Stimulated activated CD4-positive, alpha-beta T cell treated with anti-CD3 and anti-CD28 coated beads, Interleukin-15, amount 100 ng/mL, for 1 hour (primary cell): Measurements from ENCODE around the gene ACOT8.
A peak's percentile ranks its signal among the peaks of the same experiment; 100 is the strongest.
"Not testable (repeated sequence)": the region's sequence is repeated elsewhere in the genome, so short reads cannot be mapped to it uniquely, and the experiment has no call there.

Experiments used
- DNase-seq, 2 donors: peaks; one replicate each; pipeline ENCODE4 v3.0.0-alpha.2; 2020; ENCODE audit warnings: low read depth in 1 of 2, low spot score in 1 of 2

Gene ACOT8

DNA sequence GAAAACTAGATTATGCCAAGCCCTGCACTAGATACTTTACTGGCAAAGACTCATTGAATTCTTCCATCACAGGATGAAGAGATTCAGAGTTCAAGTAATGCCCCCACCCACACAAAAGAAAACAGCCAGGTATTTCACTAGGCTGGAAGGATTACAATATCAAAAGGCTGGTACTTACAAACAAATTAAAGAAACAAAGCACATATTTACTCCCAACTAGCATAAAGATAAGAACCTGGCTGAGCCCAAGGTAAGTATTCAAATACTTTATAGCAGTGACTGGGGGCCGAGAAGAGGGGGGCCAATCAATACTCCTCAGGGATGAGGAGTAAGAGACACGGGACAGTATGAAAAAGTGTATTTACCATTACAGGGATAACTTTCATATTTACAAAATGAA lies 3.7 kb downstream of the ACOT8 start:
- DNase-seq: no peak

DNA sequence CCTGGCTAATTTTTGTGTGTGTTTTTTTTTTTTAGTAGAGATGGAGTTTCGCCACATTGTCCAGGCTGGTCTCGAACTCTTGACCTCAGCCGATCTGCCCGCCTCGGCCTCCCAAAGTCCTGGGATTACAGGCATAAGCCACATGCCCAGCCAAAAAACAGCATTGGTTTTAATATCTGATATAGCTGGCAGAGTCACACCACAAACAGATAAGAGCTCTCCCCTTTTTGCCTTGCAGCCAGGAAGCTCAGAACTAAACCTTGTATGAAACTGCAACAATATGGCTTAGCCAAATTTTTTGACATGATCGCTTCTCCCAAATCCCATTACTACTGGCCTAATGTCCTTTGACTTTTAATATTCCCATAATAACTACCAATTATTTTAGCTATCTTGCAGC lies 4.9 kb downstream of the ACOT8 start:
- no peak for DNase-seq

DNA sequence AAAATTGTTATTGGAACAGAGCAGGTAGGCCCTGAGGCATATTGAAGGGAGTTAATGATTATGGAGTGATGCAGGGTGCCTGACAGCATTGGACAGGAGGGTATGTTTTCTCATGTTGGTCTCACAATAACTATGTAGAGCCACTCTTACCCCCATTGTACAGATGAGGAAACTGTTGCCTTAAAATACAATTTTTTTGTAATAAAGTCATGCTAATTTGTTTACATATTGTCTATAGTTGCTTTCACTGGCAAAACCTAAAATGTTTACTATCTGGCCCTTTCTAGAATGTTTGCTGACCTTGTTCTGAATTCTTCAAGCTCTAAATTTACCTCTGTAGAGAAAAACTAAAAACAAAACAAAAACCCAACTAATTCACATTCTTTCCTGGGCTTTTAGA lies 5.7 kb downstream of the ACOT8 start:
- DNase-seq: no peak

DNA sequence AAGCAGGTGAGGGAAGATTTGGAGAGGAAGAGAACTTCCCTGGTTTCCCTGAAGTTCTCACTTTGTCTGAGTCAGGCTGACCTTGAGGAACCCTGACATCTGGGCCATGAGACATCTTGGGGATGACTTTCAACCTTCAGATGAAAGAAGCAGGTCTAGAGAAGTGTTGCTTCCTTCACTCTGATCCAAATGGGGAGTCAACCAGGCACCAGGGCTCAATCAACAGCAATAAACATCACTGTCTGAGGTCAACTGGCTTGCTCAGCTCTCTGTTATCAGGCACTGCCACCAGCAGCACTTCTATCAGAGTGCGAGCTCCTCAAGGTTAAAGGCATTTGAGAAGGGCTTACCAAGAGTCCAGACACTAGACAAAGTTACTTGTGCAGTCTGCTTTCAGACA lies 6.3 kb downstream of the ACOT8 start:
- DNase-seq: no peak

DNA sequence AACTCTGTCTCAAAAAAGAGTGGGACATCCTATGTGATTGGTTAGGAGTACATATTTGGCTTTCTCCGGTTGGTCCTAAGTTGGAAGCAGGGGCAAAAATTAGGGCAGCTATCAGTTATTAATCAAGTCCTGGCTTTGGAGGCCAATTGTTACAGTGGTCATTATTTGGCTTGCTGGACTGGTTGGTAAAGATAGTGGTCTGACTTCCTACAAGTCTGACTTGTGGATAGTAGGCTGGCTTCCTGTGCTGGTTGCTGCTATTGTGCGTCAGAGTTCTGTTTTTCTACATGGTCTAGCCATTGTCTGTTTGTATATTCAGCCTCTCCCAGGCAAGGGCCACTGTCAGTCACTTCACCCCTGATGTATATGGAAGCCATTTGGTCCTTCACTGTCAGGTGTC lies 7.0 kb downstream of the ACOT8 start:
- no peak for DNase-seq

DNA sequence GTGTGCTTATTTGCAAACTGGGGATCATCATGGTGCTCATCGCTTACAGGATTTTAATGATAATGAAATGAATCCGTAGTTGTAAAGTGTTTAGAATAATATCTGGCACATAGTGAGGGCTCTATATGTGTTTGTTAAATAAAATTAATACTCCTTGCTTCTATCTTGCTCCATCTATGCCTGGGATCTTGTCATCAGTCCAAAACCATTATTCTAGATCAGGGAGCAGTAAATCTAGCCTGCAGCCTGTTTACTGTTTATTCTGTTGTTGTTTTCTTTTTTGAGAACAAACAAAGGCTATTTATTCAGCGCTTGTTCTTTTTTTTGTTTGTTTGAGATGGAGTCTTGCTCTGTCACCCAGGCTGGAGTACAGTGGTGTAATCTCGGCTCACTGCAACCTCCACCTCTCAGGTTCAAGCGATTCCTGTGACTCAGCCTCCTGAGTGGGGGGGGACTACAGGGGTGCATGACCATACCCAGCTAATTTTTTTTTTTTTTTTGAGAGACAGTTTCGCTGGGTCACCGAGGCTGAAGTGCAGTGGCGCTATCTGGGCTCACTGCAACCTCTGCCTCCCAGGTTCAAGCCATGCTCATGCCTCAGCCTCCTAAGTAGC lies 8.1 kb downstream of the ACOT8 start:
- no peak for DNase-seq

DNA sequence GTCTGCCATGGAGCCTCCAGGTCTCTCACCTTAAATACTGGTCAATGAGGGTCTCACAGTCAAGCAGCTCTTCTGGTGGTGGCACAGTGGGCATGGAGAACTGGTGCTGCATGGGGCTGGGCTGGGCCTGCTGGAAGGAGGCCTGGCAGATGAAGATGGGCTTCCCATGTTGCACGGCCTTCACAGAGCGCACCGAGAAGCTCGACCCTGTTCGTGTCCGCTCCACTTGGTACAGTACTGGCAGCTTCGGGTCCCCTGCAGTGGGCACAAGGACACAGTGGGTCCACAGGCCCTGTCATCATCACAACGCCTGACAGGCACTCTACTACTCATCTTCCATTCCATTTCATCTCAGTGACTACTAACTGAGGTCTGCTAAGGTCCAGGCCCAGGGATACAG lies 8.8 kb downstream of the ACOT8 start:
- DNase-seq: no peak

DNA sequence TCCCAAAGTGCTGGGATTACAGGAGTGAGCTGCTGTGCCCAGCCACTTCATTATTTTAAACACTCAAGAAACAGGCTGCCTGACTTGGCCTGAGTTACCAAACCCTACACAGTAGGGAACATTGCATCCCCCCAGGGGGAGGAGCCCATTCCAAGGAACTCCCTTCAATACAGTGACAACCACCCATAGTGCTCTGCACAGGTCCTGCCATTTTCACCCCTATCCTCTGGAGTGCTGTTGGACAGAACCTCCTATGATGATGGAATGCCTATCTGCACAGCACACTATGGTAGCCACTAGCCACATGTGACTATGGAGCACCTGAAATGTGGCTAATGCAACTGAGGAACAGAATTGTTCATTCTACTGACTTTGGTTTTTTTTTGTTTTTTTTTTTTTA lies 11.7 kb downstream of the ACOT8 start:
- DNase-seq: no peak

DNA sequence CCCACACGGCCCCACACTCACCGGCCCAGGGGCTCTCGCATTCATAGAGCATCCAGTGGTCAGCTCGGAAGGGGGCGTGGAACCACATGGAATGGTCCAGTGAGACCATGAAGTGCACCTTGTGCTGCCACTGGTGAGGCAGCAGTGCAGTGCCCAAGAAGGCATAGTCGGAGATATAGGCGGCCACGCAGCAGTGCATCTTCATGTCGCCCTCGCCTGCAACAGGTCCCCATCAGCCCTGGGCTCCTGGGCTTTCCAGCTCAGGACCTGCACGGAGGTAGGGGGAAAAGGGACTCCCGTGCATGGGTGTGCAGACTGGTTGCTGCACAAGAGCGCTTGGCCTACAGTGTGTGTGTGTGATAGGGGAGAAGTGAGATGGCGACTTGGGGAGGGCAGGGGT lies 13.7 kb downstream of the ACOT8 start:
- DNase-seq: no peak

DNA sequence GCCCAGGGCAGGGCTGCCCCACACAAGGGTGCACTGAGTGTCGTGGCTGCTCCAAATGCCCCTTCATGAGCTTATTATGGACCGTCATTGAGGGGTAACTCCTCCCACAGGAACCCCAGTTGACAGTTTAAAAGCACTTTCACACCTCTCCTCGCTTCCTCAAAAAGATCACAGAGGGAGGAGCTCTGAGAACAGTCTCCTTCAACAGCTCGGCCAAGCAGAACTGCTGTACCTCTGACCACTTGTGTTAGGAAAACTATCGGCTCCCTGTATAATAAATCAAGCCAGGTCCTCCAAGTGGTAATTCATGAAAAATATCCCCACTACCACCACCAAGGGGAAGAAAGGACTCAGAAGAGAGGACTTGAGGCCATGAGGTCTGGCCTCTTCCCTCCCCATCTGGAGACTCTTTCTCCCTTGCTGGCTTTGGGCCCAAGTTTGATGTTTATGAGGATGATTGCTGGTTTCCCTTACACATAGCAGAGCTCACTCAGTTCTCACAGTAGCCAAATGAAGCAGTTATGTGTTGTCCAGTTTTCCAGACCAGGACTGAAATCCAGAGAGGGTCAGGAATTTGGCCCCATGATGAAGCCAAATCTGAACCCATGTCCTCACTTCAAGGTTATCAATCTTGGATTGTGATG lies 14.9 kb downstream of the ACOT8 start:
- DNase-seq: no peak

DNA sequence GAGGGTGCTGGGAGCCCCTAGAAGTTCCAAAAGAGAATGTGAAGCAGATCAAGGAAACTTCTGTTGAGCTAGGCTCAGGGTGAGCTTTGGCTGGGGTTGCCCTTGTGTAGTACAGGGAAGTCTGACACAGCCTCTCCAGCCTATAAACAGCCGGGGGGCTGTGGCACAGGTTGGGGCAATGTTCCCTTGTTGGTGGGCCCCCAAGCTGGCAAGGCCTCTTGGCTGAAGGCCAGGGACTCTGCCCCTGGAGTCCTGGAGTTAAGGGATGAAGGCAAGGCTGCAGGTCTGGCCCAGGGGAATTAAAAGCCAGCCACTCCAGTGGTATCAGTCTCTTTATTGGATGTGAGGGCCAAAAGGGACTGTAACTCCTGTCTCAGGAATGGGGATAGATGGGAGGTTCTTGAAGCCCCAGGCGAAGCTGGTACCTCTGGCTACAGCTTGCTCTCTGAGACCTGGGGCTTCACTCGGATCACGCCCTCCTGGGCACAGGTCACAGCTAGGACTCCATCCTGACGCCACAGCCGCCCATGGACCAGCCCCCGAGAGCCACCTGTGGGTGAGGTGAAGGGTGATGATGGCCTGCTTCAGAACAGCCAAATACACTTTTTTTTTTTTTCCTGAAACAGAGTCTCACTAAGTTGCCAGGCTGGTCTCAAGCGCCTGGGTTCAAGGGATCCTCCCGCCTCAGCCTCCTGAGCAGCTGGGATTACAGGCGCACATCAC lies 15.6 kb downstream of the ACOT8 start:
- DNase-seq: no peak

DNA sequence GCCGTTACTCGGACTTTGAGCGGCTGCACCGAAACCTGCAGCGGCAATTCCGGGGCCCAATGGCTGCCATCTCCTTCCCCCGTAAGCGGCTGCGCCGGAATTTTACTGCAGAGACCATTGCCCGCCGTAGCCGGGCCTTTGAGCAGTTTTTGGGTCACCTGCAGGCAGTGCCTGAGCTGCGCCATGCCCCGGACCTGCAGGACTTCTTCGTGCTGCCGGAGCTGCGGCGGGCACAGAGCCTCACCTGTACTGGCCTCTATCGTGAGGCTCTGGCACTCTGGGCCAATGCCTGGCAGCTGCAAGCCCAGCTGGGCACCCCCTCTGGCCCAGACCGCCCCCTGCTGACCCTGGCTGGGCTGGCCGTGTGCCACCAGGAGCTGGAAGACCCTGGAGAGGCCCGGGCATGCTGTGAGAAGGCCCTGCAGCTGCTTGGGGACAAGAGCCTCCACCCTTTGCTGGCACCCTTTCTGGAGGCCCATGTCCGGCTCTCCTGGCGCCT lies 16.4 kb downstream of the ACOT8 start:
- no peak for DNase-seq

DNA sequence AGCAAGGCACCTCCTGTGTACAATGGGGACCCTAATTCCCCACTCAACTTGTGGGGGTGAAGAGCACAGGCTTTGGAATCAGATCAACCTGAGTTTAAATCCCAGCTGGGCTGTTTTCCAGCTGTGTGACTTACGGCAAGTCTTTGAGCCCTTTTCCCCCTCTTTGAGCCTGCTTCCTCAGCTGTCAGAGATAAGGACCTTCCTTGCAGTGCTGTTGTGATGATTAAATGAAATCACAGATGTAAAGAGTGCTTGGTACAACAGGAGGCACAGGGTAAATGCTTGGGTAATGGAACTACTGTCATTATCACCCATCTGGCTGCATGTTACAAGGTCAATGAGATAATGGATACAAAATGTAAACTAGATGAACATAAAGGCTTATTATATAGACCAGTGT lies 20.4 kb downstream of the ACOT8 start:
- no peak for DNase-seq

DNA sequence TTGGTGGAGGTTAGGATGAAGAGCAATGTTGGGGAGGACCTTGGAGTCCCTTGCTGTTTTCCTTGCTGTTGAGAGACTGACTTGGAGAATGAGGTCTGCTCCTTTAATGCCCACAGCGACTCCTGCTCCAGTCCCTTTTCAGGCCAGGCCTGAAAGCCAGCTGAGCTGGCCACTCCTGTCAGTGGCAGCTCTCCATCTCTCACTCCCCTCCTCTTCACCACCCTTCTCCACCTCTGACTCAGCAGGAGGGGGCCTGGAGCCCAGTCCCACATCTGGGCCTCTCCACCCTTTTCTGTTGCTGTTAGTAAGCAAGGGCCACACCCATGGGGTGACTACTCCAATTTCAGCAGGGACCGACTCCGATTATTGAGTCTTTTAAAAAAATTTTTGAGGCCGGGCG lies 21.4 kb downstream of the ACOT8 start:
- DNase-seq: no peak

DNA sequence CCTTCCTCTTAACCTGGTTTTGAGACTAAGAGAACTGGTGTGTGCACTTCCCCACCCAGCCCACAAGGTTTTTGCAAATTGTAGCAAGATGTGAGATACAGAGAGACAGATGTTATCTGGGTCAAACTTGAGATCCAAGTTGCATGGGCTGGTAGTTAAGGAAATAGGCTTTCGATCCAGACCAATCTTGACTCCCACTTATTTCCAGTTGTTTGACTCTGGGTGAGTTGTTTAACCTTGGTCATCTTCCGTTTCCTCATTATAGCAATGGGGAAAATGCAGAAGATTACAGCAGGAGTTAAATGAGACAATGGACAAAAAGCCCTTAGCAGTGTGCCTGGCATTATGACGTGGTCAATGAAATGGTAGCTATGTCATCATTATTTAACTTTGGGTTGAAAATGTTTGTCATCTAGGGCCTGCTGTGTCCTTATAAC lies 21.8 kb downstream of the ACOT8 start:
- DNase-seq: no peak

DNA sequence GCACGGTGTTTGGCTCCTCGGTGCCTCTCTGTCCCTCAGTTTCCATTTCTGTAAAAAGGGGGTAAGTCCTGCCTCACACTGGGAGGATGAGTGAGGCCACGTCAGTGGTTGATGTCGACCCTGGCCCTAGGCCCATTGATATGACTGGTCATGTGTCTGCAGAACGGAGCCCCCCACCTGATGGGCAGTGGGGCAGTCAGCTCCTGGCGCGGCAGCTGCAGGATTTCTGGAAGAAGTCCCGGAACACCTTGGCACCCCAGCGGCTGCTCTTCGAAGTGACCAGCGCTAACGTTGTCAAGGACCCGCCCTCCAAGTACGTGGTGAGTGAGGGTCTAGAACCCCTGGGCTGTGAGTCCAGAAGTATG lies 22.4 kb downstream of the ACOT8 start:
- no peak for DNase-seq

DNA sequence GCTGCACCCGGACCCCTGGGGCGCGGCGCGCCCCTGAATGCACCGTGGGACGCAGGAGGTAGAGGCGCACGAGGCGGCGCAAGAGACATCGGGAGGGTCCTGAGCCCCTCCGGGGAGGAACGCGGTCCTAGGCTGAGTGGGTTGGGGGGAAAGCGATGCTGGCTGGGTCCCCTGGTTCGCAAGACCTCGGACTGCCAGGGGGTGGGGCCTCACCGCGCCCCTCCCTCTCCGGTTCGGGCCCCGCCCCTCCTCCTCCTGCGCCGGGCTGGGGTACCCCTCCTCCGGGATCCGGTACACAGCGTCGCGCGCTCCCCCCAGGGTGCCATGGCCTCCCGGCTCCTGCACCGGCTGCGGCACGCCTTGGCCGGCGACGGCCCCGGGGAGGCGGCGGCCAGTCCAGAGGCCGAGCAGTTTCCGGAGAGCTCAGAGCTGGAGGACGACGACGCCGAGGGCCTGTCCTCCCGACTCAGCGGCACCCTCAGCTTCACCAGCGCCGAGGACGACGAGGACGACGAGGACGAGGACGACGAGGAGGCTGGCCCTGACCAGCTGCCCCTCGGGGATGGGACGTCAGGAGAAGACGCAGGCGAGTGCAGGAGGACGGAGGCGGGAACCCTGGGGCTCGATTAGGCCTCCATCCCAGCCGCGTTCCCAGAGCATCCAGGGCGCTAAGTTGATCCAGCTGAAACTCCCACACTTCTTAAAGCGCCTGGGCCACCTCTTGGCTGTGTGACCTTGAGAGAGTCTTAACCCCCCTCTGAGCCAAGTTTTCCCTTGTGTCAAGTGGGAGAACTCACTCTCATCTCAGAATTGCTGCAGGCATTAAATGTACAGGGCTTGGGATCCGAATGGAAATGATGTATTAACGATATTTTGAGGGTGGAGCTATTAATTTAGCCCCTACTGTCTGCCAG lies 23.1 kb downstream of the ACOT8 start:
- peak; percentile 15 to 43 for DNase-seq

DNA sequence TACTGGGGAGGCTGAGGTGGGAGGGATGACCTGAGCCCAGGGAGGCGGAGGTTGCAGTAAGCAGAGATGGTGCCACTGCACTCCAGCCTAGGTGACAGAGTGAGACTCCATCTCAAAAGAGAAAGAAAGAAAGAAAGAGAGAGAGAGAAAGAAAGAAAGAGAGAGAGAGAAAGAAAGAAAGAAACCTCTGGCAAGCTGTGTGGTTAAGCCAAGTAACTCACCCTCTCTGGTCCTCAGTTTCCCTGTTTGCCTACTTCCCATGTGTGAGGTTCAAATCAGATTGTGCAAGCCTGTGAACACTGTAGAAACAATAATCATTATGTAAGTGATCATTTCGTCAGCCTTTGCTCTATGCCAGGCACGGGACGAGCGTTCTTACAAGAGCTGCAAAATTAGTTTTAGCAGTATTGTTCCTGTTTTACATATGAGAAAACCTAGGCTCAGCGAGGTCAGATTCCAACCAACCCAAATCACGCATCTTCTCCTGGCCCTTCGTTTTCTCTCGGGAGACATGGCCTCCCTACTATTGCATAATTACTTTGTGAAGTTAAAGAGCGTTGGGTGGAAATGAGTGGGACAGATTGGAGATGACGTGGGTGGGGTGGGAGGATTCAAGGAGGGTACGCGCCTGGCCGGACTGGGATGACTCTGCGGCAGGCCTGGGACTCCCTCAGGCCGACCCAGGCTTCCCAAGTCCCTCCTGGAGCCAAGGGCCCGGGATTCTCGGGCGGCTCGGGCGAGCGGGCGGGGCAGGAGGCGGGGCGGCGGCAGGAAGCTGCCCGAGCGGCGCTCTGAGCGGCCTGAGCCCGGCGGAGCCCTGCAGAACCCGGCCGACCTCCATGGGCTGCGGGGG lies 23.9 kb downstream of the ACOT8 start, which contains the start of gene SNX21:
SNX21 (plus strand) TSS at position 770 of the 853 bp plus-strand sequence. CDS start 121 bp downstream, outside the sequence.
- DNase-seq: peak in 1 of 2 donors; percentile 12

DNA sequence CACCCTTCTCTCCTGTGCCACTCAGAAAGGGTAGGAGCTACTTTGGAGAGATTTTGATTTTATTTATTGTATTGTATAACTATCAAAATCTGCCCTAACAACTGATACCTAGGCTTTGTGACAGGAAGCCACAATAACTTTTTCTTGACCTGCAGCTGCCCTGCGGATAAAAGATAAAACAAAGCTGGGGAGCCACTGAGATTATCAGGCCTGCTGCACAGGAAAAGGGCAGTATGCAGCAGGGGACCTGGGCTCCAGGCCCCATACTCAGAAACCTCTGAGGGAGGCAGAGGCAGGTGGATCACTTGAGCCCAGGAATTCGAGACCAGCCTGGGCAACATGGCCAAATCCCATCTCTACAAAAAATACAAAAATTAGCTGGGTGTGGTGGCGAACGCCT lies 24.6 kb downstream of the ACOT8 start:
- DNase-seq: no peak

DNA sequence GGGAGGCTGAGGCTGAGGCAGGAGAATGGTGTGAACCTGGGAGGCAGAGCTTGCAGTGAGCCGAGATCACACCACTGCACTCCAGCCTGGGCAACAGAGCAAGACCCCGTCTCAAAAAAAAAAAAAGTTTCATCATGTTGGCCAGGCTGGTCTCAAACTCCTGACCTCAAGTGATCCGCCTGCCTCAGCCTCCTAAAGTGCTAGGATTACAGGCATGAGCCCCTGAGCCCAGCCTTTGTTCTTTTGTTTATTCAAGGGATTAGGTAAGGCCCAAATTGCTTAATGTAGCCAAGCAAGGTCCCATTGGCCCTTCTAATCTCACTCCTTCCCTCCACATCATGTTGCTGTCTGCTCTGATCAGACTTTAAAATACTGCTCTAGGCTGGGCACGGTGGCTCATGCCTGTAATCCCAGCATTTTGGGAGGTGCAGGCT lies 27.5 kb downstream of the ACOT8 start:
- not testable (repeated sequence) for DNase-seq
